T-helper 2 cell (primary cell): Measurements from ENCODE around the gene STEAP3.

Experiments
- DNase-seq, 5 experiments: peaks; one replicate each; pipeline versions ENCODE4 v3.0.0 to v3.0.0-alpha.2; 2012 to 2022

Gene STEAP3

DNA sequence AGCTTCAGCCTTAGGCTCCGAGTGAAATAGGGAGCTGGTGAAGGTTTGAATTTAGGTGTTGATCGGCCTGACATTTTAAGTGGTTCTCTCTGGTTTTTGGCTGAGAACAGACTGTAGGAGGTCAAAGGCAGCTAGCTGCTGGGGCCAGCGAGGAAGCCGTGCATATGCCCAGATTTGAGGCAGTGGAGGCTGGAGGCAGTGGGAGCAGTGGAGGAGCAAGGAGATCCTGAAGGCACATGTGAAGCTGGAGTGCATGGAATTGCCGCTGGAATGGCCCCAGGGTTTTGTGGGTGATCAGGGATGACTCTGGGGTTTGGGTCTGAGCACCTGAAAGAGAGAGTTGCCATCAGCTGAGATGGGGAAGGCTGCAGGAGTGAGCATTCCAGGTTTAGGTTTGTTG lies 25.1 kb downstream of the STEAP3 start:
- DNase-seq: no peak

DNA sequence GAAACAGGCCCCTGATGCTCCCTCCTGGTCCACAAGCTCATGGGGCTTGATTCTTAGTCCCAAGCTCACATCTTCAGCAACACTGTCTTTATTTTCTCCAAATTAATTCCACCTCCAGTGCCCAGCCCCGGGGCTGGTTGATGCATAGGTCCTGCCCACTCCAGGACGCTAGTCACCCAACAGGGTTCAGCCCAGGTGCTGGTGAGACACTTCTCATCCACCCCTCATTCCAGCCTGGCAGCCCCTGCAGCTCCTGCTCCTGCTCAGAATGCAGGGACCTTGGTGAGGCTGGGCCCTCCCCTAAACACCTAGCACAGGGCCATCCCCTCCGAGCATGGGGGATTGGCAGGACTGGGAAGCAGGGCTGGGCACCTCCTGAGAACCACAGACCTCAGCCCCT lies 25.7 kb downstream of the STEAP3 start:
- no peak for DNase-seq

DNA sequence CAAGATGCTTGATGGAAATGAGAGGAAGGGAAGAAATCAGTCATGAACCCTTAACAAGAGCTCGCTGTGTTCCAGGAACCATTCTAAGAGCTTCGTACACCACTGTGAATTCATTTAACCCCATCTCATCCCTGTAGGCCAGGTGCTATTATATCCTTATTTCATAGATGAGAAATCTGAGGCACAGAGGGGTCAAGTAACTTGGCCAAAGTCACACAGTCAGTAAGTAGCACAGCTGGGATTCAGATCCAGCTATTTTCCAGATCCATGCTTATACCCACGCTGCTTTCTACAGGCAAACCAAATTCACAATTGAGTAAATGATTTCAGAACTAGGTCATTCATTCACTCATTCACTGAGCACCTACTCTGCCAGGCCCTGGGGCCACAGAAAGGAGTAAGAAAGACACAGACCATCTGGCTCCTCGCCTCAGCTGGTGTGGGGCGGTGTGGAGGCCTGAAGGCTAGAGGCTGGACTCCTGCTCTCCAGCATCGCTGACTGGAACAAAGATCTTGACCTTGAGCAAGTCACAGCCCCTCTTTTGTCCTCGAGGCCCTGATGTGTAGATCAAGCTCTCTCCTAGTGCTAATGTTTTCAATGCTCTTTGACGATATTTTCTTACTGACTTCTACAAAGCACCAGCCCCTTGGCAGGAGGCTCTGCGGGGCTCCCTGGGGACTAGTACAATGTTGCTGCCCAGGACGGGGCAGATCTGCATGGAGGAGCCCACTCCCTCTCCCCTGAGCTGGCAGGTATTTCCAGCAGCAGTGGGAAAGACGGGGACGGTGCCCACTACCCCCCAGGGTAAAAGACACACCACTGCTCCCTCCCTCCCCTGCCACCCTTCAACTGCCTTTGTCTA lies 26.5 kb downstream of the STEAP3 start:
- DNase-seq: no peak

DNA sequence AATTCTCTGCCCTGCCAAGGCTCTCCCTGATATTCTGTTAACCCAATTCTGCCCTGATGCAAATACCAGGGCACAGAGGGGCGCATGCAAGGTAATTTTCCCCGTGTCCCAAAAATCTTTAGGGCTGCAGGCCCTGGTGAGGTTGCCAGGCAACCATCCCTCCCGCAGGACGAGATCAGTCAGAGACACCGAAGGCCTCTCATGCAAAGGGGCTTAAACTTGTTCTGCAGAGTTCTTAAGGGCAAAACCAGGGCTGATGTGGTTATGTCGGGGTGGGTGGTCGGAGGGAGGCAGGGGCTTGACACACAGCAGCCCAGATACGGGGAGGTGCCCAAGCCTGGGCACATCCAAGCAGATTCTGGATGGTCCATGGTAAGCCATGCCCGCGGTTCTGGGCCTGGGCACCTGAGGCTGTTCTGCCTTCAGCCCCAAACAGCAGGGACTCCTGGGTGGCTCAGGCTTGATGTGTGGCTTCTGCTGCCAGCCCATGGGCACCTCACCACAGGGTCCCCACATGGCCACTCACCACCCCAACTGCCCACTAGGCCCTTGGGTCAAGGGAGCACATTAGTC lies 27.2 kb downstream of the STEAP3 start:
- DNase-seq: no peak

DNA sequence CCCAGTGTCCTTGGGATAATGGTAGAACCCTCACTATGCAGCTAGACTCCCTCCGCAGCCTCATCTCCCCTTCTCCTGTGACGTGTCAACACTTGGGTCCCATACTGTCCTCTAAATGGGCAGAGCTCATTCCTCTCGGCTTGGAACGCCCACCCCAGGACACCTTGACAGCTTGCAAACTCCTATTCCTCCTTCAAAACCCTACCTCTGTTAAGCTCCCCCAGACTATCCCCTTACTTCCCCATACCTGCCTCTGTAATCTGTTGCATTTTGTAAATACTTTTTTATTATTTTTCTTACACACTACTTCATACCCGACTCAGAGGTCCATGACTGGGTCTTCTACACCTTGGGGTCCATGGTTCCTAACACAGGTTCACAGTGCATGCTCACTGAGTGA lies 28.0 kb downstream of the STEAP3 start:
- no peak for DNase-seq

DNA sequence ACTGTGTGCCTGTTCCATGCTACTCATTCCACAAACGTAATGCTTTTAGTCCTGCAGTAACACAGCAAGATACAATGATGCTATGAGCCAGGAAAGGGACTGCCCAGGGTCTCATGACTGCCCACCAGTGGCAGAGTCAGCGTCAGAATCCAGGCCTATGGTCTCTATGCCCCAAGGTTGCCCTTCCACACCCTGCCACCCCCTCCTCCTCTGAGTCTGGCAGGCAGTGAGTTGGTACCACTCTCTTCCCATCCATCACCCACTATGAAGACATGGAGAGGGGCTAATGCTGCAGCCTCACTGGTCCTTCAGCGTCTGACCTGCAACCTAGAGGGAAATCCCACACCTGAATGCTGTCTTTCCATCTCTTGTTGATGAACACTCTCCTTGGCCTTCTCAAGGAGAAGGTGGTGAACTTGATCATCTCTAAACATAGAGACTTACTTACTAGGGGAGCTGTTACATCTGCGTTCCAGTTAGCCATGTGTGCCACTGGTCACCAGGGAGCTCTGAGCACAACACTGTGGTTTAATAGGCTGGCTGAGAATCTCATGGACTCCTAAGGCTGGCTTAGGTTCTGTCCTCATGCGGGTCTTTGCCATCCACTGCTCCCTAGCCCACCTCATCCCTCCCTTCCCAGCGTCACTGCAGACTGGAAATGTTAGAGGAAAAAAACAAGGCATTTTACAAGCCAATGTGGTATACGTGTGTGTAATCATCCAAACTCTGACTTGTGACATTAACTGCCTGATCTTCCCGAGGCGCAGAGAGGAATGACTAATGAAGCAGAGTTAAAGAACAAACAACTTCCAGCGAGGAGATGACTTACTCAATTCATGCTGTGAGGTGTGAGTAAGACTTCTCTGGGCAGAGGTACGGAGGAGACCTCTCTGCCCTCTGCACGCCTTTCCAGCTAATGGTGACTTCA lies 28.8 kb downstream of the STEAP3 start:
- no peak for DNase-seq

DNA sequence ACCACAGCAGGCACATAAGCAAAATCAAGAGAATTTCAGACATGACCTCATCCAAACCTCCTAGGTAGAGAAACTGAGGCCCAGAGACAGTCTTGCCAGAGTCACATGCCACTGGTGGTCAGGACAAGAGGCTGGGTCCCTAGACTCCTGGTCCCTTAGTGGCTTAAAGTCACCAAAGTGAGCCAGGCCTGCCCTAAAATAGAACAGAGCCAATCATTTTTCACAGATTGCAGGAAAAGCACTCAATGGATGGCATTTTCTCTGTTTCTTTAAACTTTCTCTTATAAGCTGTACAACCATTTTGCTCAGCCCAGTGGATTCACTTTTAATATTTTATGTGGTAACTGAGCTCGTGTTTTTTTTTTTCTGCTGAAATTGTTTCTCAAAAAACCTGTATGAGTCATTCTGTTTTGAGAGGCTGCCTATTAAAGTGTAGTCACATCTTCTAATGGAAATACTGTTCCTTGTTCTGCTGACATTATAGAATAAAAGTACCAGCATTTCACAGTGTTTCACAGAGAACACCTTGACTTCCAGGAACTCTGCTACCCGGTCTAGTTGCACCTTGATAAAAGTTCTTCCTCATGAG lies 29.6 kb downstream of the STEAP3 start:
- no peak for DNase-seq

DNA sequence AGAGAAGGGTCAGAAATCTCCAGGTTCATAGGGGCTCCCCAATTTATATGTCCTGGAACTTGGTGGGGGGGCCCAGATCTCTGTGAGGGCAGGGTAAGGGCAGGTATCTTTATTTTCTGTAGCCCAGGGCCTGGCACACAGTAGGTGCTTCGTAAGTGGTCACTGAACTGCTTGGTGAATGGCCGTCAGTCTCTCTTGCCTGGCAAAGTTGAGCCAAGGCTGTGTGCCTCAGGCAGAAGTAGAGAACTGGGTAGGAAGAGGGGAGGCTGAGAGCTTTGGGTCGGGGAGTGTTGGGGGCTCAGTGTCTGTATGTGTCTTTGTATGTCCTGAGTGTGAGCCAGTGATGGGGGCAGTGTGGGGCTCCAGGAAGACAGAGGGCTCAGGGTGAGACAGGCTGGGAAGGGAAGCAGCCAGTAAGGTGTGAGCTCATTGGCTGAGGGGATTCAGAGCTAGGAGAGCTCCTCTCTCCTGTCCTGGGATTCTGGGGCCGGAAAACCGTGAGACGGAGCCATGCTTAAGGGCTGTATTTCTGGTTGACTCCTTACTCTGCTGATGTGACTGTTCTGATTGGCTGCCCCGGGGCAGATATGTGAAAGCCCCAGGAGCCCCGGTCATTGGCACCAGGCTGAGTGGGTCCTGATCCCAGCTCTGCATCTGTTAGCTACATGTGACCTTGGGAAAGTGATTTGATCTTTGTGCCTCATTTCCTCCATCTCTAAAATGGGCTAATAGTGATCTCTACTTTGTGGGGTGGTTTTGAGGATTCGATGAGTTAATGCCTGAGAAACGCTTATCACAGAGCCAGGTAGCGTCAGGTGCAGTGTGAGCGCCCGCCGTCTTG lies 30.3 kb downstream of the STEAP3 start:
- DNase-seq: no peak

DNA sequence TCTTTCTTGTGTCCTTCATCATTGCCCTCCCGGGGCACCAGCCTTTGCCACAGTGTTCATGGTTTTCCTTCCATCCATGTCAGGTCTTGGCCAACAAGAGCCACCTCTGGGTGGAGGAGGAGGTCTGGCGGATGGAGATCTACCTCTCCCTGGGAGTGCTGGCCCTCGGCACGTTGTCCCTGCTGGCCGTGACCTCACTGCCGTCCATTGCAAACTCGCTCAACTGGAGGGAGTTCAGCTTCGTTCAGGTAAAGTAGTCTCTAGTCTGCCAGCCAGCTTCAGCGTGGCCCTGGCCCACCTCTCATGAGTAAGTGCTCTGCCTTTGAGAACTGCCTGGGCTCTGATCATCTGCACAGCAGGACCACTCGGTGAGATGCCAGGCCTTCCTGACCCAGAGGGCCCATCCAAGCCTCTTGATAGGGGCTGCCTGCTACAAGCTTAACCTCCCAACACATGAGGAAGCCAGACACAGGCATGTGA lies 31.0 kb downstream of the STEAP3 start:
- DNase-seq: no peak

DNA sequence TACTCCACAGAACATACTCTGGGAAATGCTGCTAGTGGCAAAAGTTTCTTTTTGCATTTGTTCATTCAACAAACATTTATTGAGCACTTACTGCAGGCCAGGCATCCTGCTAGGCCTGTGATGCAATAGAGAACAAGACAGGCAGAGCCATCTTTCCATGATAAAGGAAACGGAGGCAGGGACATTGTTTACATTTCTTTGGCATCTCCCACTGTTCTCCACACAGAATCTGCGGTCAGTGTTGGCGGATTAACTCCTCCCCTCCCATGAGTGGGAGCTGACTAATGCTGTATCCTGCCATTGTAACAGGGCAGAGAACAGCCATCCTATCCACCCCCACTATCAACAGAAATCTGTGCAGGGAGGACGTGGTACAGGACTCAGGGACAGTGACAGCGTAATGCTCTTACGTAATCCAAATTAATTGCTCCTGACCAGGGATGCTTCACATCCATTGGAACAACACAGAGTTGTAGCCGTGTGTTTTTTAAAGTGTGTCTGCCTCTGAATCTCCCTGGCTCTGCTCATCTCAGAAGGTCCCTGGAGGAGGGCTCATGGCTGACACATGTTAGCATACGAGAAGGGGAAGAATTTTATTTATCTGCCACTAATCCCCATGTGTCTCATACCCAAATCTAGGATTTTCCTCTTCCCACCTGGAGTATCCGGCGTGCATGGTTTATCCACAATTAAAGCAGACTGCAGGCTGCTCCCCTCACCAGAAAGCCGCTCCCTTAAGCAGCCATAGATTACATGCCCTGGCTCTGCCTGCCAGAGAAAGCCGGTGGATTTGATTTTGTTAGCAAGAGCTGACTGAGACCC lies 32.3 kb downstream of the STEAP3 start:
- DNase-seq: no peak

DNA sequence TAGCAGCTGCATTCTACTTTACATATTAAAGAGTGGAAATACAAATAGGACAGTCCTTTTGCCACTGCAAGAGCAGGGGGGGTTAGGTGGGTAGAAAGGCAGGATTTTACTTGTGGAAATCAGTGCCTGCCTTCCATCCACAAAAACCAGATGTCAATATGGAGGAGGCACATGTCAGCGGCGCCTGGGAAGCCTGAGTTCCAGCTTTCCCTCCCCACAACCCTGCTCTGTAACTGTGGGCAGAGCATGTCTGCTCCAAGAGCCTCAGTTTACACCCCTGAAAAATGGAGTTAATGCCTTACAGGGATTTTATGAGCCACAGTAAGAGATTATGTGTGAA lies 32.9 kb downstream of the STEAP3 start:
- no peak for DNase-seq

DNA sequence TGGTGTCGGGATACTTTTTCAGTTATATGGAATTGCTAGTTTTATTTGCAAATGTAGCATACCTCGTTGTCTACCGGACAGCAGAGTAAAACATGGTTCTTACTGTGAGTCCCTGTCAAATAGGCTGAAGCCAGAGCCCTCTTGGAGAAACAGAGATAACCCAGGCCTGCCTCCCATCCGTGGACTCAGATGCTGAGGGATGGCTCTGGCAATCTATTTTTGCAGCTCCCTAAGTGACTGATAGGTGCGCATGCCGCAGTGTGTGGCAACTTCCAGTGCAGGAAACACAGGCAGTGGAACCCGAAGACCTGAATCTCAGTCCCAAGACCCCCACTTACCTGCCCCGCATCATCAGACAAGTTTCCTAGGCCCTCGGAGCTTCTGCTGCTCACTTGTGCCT lies 33.6 kb downstream of the STEAP3 start:
- no peak for DNase-seq

DNA sequence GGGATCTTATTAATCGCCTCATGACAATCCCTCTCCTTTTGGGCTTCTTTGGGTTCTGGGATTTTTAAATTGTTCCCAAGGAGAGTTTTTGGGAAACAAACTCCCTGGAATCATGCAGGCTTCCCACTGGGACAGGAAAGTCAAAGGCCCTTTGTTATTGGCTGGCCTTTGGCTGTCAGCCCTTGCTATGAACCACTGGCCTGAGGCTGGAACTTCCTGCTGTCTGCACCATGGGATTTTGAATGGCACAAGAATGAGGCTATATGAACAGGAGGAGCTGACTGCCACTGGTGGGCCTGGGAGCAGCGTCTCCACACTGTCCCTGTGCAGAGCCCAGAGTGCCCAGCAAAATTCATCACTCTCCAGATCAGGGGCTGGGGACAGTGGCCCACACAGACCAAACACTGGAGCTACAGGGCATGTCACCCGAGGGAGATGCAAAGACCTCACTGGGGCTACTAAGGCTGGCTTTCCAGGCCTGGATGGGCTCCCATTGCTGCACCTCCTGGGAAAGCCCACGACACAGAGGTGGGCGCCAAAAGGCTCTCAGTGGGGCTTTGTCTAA lies 35.7 kb downstream of the STEAP3 start:
- DNase-seq: no peak

DNA sequence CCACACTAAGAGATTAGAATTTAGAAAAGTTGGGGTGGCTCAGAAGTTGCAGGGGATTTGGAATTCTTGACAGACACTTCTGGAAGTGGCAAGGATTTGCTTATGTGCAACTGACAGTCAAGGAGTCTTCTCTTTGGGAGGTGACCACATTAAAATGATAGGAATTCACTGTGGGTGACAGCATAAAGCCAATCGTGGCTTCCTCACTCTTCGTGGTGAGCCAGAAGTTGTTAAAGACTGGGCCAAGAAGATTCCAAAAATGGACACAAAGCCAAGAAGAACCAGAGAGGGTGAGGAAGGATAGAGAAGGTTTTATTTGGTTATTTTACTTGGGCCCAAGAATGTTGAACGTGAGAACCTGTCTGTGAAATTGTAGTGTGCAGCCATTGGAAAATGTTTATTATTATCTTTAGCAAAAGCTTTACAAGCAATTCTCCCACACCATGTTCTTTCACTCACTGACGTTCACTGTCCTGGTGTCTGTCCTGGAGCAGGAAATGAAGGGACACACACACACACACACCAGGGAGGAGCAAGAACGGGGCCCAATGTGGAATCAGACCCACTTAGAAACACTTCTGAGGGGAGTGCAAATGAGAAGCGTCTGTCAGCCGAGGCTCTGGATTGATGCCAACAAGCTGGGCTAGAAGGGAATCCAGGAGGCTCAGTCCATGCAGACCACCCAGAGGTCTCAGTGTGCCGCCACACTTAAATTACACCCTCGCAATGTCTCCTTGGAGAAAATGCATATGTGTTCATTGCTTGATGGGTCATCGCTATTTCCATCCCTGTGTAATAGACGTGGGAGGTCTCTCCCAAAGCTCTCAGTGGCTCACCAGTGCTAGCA lies 37.2 kb downstream of the STEAP3 start:
- no peak for DNase-seq

DNA sequence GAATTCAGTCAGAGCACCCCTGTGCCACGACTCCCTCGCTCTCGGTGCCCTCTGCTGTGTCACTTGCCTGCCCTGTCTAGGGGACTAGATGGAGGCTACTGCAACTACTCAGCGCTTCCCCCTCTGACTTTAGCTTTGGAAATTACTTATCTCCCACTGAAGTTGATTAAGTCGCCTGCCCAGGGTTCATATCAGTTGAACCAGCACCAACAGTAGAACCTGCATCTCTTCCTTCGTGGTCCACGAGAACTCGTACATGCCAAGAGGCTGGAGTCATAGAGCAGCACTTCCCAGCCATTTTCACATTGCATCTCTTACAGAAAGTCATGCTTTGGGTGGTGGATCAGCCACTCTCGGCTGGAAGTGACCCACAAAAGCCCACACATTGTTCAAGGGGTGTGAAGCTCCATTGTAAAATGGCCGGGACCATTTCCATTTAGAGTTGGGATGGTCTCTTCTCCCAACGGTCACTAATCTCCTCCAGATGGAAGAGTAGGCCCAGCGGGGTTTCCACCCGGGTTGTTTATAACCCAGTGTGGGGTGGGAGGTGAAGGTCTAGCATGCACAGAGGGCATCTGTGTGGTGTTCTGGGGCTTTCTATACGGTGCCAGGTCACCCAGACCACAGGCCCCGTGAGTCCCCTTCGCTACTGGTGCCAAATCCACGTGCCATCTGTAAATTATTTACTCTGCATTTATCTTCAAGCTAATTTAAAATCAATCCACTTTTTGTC lies 38.0 kb downstream of the STEAP3 start:
- no peak for DNase-seq

DNA sequence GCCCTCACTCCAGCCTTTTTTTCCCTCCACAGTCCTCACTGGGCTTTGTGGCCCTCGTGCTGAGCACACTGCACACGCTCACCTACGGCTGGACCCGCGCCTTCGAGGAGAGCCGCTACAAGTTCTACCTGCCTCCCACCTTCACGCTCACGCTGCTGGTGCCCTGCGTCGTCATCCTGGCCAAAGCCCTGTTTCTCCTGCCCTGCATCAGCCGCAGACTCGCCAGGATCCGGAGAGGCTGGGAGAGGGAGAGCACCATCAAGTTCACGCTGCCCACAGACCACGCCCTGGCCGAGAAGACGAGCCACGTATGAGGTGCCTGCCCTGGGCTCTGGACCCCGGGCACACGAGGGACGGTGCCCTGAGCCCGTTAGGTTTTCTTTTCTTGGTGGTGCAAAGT lies 39.4 kb downstream of the STEAP3 start:
- DNase-seq: no peak

DNA sequence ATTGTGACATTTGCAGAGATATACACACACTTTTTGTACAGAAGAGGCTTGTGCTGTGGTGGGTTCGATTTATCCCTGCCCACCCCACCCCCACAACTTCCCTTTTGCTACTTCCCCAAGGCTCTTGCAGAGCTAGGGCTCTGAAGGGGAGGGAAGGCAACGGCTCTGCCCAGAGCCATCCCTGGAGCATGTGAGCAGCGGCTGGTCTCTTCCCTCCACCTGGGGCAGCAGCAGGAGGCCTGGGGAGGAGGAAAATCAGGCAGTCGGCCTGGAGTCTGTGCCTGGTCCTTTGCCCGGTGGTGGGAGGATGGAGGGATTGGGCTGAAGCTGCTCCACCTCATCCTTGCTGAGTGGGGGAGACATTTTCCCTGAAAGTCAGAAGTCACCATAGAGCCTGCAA lies 40.0 kb downstream of the STEAP3 start:
- DNase-seq: no peak

DNA sequence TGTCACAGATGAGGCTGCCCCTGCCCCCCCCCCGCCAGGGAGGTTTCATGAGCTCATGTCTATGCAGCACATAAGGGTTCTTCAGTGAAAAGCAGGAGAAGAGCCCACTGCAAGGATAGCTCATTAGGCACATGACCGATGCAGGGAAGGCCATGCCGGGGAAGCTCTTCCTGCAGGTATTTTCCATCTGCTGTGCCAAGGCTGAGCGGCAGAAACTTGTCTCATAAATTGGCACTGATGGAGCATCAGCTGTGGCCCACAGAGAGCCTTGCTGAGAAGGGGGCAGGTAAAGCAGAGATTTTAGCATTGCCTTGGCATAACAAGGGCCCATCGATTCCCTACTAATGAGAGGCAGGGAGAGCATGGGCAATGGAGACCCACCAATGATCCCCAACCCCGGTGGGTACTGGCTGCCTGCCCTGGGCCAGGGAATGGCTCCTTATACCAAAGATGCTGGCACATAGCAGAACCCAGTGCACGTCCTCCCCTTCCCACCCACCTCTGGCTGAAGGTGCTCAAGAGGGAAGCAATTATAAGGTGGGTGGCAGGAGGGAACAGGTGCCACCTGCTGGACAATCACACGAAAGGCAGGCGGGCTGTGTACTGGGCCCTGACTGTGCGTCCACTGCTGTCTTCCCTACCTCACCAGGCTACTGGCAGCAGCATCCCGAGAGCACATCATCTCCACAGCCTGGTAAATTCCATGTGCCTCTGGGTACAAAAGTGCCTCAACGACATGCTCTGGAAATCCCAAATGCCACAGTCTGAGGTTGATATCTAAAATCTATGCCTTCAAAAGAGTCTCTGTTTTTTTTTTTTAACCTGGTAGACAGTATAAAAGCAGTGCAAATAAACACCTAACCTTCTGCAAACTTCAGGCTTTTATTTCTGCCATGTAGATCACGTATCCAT lies 41.4 kb downstream of the STEAP3 start:
- peak in 1 of 5 experiments; percentile 31 for DNase-seq
